HTR-8/SVneo (cell line): ENCODE measurements around the gene SP100.

Source experiments
- DNase-seq: peaks from one replicate; pipeline ENCODE4 v3.0.0; 2011; ENCODE audit warnings: low spot score, mixed read lengths; ENCODE audit not compliant: insufficient read length
- FAIRE-seq: peaks from 2 replicates; lab custom pipeline; 2011; peaks lifted over from hg19 to GRCh38; lab: Jason Lieb, UNC

Gene SP100

DNA sequence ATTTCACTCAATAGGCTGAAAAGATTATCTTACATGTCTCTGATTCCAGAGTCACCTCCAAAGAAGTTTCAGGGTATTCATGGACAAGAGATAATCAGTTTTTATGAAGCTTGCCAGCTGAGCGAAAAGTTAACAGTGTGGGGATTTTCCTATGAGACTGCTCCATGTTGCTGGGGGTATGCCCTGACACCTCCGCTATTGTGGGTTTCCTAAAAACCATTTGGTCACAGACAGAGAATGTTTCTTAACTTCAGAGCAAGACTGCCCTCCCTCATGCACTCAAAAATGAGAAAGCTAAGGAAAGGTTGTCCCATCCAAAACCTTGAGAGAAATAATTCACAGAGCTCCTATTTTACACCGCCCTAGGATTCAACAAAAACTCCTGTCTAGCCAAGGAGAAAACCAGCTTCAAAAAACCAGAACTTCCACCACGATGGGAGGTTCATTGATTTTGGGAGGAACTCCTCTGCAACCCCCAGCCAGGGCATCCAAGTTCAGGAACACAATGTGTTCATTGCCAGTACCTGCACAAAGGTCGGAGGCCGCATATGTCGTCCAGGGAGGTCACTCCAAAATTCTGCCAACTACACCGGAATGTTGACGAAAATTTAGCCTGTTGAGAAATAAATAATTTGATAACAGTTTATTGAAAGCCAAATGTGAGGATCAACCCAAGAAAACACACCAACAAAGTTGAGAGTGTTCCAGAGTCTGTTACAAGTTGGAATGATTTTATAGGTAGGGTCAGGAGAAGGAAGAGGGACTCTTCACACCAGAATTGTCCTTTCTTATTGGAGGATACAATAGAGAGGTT is 104.3 kb downstream of the SP100 start:
- DNase-seq (no peak), FAIRE-seq (no peak)

DNA sequence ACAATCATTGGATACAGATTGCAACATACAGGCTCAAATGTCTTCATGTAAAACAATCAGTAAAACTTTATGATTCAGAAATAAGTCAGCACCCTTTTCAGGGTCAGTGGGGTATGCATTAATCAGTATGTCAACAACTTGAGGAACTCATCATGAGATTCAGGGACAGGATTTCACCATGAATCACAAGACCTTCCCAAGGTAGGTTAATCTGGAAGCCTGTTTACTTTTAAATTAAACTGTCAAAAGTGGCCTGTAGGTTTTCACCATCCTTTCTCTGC is 104.8 kb downstream of the SP100 start:
- no peak for FAIRE-seq
- no peak for DNase-seq

DNA sequence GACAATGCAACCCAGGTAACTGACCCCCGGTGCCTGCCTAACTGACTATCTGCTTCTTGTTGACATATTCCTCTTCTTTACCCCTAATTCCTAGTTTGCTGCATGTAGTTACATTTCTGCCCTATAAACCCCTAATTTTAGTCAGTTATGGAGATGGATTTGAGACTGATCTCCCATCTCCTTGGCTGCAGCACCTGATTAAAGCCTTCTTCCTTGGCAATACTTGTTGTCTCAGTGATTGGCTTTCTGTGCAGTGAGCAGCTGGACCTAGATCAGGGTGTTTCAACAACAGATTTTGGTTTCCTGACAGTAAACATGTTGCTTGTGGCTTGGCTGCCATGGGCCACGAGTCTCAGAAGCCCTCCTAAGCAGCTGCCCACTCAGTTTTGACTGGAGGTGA is 105.4 kb downstream of the SP100 start:
- DNase-seq (no peak), FAIRE-seq (no peak)

DNA sequence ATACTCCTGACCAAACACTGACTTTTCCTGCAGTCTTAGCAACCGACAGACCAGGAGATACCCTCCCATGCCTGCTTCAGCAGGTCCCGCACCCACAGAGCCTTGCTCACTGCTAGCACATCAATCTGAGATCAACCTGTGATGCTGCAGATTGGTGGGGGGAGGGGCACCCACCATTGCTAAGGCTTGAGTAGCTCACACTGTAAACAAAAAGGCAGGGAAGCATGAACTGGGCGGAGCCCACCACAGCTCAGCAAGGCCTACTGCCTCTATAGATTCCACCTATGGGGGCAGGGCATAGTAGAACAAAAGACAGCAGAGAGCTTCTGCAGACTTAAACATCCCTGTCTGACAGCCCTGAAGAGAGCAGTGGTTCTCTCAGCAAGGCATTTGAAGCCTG is 109.7 kb downstream of the SP100 start:
- DNase-seq, result no peak
- FAIRE-seq, result no peak

DNA sequence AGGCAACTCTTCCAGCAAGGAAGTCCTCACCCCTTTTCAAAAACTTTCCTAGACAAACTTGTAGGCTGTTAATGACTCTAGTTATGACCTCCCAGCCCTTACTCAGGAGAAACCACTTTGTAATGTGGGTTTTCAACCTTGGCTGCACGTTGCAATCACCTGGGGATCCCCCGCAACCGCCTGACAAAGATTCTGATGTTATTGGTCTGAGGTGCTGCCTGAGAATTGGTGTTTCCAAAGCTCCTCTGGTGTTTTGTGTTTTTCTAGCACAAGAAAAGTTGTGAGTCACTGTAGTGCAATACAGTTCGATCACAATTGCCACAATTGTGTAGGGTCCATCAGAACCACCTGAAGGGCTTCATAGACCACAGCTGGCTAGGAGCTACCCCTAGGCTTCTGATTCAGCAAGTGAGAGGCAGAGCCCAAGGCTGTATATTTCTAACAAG is 121.6 kb downstream of the SP100 start:
- DNase-seq (no peak), FAIRE-seq (no peak)

DNA sequence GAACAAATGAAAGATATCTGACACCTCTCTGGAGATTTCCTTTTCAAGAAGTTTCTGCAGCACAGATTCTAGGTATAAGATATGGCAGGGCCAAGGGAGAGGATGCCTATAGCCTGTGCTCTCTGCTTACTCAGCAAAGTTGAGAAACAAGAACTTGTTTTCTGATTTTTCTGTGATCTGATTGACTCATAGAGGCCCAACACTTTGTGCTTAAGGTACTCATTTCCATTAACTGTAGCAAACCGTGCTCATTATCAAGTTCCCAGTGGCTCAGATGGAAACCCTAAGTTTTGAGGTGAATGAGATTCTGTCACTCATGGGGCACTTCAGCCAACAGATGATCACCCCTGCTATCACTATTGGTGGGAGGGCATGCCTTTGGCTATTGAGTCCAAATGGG is 124.3 kb downstream of the SP100 start:
- no peak for FAIRE-seq
- no peak for DNase-seq

DNA sequence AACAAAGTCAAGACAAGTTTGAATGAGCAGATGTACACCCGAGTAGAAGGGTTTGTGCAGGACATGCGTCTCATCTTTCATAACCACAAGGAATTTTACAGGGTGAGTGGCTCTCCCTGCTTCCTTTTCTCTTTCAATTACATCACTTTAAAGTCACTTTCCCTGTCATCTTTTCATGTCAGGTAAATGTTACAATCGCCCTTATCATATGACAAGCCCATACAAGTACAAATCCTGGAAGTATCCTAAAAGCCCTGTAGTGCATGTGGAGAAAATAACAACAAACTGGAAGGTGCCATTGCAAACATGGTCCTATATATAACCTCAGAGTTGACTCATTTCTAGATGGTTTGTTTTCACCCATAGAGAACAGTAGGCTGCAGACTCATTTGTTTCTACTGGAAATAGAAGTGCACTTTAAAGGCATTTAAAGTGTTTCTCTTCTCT is 126.0 kb downstream of the SP100 start:
- FAIRE-seq (no peak), DNase-seq (peak; percentile 14)

DNA sequence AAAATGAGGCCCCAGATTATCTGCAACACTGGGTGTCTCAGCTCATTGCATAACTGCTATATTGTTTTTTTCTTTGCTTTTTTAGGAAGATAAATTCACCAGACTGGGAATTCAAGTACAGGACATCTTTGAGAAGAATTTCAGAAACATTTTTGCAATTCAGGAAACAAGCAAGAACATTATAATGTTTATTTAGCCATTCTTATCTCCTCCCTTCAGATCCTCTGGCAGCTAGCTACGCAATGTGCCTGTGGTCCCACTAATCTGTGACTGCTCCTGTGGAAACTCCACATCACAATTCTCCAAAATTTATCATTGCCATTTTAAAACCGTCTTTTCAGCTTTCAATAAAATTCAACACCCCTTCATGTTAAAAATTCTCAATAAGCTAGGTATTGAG is 126.8 kb downstream of the SP100 start:
- FAIRE-seq (no peak), DNase-seq (no peak)

DNA sequence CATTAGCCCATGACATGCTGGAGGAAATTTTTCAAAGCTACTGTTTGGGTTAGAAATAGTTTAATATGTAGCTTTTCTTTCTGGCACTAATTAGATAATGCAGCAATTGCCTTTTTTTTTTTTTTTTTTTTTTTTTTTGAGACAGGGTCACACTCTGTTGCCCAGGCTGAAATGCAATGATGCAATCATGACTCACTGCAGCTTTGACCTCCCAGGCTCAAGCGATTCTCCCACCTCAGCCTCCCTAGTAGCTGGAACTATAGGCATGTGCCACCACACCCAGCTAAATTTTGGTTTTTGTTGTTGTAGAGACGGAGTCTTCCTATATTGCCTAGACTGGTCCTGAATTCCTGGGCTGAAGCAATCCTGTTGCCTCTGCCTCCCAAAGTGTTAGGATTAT is 136.2 kb downstream of the SP100 start:
- DNase-seq, result no peak
- FAIRE-seq, result no peak

DNA sequence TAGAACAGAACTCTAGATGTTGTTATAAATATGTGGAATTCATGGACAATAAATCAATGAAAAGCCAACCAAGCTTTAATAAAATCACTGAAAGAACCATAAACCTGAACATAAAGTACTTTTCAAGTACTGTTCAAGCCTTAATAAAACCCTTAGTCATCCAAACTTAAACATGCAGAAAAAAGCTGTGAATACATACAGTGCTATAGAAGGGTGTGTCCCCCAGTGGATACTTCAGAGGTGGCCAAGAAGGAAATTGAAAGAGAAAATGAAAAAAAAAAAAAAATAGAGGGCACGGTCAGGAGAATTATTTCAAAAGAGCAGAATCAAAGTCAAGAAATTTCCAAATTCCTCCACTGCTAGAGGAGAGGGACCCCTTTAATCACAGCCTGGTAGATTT is 141.1 kb downstream of the SP100 start:
- no peak for FAIRE-seq

DNA sequence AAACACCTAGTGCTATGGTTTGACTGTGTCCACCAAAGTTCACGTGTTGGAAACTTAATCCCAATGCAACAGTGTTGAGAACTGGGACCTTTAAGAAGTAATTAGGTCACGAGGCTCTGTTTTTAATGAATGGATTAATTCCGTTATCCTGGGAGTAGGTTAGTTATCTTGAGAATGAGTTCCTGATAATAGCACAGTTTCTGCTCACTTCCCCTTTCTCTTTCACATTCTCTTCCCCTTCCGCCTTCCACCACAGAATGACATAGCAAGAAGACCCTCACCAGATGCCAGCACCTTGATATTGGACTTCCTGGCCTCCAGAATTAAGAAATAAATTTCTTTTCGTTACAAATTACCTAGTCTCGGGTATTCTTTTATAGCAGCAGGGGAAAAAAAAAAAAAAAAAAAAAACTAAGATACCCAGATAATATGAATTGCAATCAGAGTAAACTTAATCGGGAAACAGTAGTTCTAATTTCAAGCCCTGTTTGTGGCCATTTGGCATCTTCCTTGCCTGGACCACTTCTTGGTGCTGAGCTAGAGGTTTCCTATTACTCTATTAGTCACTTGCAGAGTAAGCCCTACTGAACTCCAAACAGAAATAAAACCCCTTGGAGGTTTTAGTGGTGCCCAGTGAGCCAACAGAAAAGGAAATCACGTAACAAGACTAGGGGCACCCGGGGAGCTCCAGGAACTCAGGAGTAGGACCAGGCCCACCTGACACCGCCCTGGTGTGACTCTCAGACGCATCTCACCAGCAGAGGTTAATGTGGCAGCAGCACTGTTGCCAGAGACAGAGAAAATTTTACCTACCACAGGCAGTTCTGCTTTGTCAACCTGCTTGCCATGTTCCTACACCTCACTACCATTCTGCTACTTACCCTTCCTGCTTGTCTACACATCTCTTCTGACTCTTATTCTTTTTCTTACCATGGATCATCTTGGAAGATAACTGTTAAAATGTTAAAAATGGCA is 149.1 kb downstream of the SP100 start:
- DNase-seq (peak; percentile 61), FAIRE-seq (no peak)

More for the DNA sequence above, 141.1 kb downstream of the SP100 start:
- DNase-seq, result no peak

DNA sequence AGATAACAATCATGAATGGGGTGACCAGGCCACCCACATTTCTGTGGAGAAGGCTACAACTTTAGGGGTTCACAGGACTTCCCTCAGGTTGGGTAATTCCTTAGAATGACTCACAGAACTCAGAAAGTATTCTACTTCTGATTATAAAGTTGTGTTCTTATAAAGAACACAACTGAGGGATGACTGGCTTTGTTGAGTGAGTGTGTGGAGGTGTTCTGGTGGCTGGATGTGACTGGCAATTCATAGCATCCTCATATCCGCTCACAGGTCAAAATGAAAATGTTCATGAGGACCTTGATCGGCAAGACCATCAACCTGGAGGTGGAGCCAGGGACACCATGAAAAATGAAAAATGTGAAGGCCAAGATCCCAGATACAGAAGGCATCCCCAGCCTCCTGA is 153.3 kb downstream of the SP100 start:
- DNase-seq, result no peak
- no peak for FAIRE-seq

DNA sequence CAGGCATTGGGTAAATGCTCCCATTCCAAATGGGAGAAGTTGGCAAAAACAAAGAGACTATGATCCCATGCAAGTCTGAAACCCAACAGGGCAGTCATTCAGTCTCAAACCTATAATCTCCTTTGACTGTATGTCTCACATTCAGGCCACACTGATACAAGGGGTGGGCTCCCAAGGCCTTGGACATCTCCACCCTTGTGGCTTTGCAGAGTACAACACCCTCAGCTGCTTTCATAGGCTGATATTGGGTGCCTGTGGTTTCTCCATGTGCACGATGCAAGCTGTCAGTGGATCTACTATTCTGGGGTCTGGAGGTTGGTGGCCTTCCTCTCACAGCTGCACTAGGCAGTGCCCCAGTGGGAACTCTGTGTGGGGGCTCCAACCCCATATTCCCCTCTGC is 155.0 kb downstream of the SP100 start:
- DNase-seq (no peak), FAIRE-seq (no peak)

DNA sequence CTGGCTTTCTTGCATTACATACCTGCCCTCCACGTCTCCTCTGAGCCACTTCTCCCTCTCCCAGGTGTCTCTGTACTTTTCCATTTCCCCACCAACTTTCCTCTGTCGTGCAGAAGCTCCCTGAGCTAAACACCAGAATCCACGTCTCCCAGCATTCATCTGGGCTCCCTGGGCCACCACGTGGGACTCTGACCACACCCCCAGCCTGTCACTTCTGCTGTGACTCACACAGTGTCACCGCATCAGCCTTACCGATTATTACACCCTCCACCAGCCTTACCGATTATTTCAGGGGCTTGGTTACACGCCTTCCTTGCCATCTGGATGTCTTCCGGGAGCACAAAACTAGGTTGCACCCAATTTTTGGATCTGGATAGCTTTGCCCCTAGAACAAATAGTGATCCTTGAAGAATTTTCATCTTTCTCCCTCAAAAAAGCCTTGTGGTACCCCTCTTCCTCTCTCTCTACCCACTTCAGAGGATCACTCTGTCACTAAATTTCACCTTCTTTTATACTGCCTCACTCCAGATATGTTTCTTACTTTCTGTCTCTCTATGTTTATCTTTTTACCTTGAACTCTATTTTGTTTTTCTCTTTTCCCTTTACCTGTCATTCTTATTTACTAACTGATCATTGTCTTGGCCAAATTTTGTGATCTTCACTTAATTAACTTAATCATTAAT is 159.8 kb downstream of the SP100 start:
- DNase-seq, result no peak
- FAIRE-seq, result no peak

DNA sequence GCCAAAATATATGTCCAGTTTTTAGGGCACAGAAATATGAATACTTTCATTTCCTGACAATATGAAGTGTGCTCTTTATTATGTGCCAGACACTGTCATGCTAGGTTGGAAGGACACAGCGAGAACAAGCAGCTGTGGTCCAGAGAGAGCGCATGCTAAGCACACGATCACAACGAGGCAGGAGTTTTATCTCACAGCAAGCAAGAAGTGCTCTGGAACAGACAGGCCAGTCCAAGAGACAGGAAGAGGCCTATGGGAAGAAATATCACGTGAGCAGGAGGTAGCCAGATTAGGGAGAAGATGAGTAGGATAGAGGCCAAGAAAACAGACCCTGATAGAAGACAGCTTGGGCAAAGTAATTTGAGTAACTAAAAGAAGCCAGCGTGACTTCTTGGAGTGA is 161.1 kb downstream of the SP100 start:
- FAIRE-seq, result no peak
- no peak for DNase-seq

DNA sequence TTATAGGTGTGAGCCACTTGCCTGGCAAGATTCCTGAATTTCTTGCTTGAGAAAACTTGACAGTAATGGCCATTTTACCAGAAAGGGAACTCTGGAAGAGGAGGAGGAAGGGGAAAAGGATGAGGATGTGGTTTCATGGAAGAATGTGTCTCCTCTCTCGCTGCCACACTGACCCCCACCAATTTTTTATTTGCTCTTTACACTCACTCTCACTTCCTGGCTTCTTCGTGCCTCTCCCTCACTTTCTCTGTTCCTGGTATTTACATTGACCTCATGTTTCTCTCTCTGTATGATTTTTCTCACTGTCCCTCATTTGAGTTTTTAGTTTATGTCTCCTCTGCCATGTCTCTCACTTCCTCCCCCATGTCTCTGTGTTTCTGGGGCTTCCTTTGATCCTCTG is 162.1 kb downstream of the SP100 start:
- DNase-seq (no peak), FAIRE-seq (no peak)

DNA sequence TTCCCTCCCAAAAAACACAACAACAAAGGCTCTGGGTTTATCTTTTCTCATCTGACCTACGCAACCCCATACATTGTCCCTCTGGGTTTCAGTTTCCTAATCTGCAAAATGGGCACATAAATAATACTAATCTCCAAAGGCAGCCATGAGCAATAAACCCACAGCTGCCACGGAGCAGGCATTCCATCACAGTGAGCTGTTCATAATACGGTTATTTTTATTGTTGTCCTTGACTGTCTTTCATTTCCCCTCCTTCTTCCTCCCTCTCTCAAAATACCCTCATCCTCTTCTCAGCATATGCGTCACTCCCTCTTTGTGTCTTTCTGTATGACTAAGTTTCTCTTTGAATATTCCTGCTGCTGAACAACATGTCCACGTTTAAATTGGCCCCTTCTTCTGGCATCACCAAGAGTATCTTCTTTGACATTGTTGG is 166.9 kb downstream of the SP100 start:
- FAIRE-seq, result no peak
- DNase-seq, result no peak

DNA sequence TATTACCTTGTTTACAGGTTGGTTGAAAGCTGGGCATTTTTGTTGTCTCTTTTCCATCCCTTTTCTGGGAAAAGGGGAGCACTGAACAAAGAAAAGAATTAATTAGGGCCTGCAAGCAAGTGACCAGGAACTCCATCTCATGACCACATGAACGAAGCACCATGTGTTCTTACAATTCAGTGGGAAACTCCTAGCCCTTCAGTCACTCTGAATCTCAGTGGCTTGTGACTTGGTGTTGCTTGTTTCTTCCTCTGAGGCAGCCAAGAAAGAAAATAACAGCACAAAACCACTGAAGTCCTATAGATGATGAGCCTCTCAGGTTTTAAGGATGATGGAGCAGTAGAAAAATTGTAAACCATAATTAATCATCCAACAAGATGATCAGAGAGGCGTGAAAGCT is 167.6 kb downstream of the SP100 start:
- DNase-seq, result no peak
- FAIRE-seq, result no peak

DNA sequence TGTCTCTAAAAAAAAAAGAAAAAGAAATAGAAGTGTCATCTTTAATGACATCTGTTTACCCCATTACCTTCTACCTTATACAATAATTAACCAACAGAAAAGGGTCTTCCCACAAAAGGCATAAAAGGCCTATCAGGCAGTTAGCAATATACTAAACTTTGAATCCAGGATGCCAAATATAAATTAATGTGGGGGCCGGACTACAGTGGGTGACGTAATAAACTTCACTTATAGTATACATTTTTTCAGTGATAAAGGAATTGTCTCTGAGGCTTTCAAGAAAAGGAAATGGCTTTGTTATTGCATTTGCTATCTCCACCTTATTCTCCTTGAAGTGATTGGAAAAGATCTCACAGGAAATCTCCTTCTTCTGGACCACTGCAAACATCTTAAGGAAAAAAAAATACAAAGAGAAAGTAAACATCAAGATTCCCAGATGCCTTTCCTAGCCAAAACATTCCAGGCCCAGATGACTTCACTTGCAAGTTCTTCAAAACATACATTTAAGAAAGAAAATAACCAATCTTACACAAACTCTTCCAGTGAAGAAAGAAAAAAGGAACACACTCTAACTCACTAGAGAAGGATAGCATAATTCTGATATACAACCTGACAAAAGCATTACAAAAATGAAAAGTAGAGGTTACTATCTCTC is 170.5 kb downstream of the SP100 start:
- DNase-seq, result no peak
- no peak for FAIRE-seq

DNA sequence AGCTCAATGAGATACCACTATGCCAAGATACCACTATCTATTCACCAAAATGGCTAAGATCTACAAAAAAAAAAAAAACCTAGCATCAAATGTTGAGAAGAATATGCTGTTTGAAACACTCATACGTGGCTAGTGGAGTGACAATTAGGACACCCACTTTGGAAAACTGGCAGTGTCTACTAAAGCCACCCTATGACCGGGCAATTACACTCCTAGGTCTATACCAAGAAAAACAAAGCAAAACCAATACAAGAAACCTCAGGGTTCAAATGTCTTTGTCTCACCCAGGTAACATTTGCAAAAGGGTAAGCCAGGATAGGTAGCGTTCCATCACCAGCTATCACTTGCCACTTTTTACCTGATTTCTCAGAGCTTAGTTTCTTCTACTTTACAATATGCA is 173.0 kb downstream of the SP100 start:
- no peak for DNase-seq
- FAIRE-seq, result no peak
